Neural crest cell (in vitro differentiated cells): ENCODE data around the gene DISP3. TPM values are rescaled to one million over a fixed set of nuclear protein-coding genes. Genes with fewer than 3 reads are reported as not detected.
A peak's percentile ranks its signal among the peaks of the same experiment; 100 is the strongest.

Source experiments
- DNase-seq: peaks from one replicate; pipeline ENCODE4 v3.0.0; 2021; ENCODE audit warnings: low read depth, mixed read lengths, low spot score
- H3K27ac Mint-ChIP-seq: one replicate; pipeline ENCODE4 v1.8.0; 2021; ENCODE audit warnings: mild to moderate bottlenecking, mixed read lengths; ENCODE audit not compliant: unreplicated experiment
- H3K27me3 Mint-ChIP-seq: 2 replicates; pipeline ENCODE4 v1.8.0; 2021; ENCODE audit warnings: low read depth, mild to moderate bottlenecking, mixed read lengths
- H3K36me3 Mint-ChIP-seq: 2 replicates; pipeline ENCODE4 v1.8.0; 2021; ENCODE audit warnings: low read depth, mild to moderate bottlenecking, mixed read lengths
- H3K4me1 Mint-ChIP-seq: 2 replicates; pipeline ENCODE4 v1.8.0; 2021; ENCODE audit warnings: mixed read lengths
- H3K4me3 Mint-ChIP-seq: one replicate; pipeline ENCODE4 v1.8.0; 2021; ENCODE audit warnings: mild to moderate bottlenecking, mixed read lengths
- H3K9me3 Mint-ChIP-seq: 2 replicates; pipeline ENCODE4 v1.8.0; 2021; ENCODE audit warnings: mixed read lengths
- CTCF ChIP-seq: fragments of 200-600 bp; sonication (generic); conservative IDR thresholded peaks from 2 replicates; pipeline ENCODE4 v1.5.0; 2021; ENCODE audit warnings: antibody characterized with exemption, mild to moderate bottlenecking
- long read RNA-seq: library from polyadenylated mRNA; unstranded; transcript quantifications from one replicate; pipeline ENCODE4 v2.0.0, GENCODE V29; 2020
- total RNA-seq: library from RNA; stranded (reverse); gene quantifications from 2 replicates; pipeline ENCODE4 v1.2.1, GENCODE V29; 2021

Gene DISP3
- 6.8 and 9.1 TPM in 2 replicates for total RNA-seq
- long read RNA-seq, partial matches to known transcripts = 1 of 1 reads
- long read RNA-seq, other reads (novel, unspliced or antisense) = 0 of 1 reads

- H3K9me3 Mint-ChIP-seq = no peaks in the 10 kb centered on the region
- peaks cover 12% of the 10 kb centered on the region for H3K4me1 Mint-ChIP-seq
- DNase-seq = peak; percentile 89
- peak within 1 kb of the TSS; percentile 43 for H3K27ac Mint-ChIP-seq
- H3K27me3 Mint-ChIP-seq = peaks cover 61% of the 10 kb centered on the region
- H3K4me3 Mint-ChIP-seq = peak within 1 kb of the TSS; percentile 76
- peak; percentile 79 for TF ChIP-seq CTCF
- no peaks in the 10 kb centered on the region for H3K36me3 Mint-ChIP-seq
Measured at GRCh38 chr1:11478571-11479374, at the start of gene DISP3. DISP3 (plus strand) TSS chr1:11479155; CDS start chr1:11500993, 21,838 bp downstream.

- Mint-ChIP-seq H3K36me3 (no peaks in the 10 kb centered on the region), H3K4me3 (no peak overlapping the region), H3K27me3 (no peaks in the 10 kb centered on the region), H3K9me3 (no peaks in the 10 kb centered on the region), H3K27ac (no peak overlapping the region), H3K4me1 (no peaks in the 10 kb centered on the region)
- no peak for DNase-seq
- no peak for TF ChIP-seq CTCF
Measured at GRCh38 chr1:11429226-11429625, 49.7 kb upstream of the DISP3 start.

GRCh38 chr1:11429935-11430334, 49.0 kb upstream of the DISP3 start:
- H3K9me3 Mint-ChIP-seq = no peaks in the 10 kb centered on the region
- H3K4me3 Mint-ChIP-seq = no peak overlapping the region
- DNase-seq = no peak
- no peaks in the 10 kb centered on the region for H3K27me3 Mint-ChIP-seq
- H3K36me3 Mint-ChIP-seq = no peaks in the 10 kb centered on the region
- TF ChIP-seq CTCF = no peak
- H3K27ac Mint-ChIP-seq = no peak overlapping the region
- H3K4me1 Mint-ChIP-seq = no peaks in the 10 kb centered on the region

DNA sequence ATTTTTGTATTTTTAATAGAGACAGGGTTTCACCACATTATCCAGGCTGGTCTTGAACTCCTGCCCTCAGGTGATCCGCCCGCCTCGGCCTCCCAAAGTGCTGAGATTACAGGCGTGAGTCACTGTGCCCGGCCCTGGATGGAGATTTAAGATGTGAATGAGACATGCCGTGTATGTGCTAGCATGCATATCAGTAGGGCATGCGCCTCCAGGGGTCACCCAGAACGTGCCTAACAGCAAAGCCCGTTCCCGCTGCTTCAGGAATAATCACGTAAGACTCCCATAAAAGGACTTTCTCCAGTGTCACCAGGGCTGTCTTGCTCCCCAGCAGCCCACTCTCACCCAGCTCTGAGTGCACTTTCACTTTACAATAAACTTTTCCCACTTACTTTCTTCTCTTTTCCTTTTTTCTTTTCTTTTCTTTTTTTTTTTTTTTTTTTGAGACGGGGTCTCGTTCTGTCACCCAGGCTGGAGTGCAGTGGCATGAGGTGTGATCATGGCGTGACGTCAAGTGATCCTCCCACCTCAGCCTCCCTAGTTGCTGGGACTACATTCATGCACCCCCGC, 46.9 kb upstream of the DISP3 start:
- no peaks in the 10 kb centered on the region for H3K9me3 Mint-ChIP-seq
- no peaks in the 10 kb centered on the region for H3K36me3 Mint-ChIP-seq
- no peak overlapping the region for H3K27ac Mint-ChIP-seq
- DNase-seq = no peak
- no peaks in the 10 kb centered on the region for H3K4me1 Mint-ChIP-seq
- H3K27me3 Mint-ChIP-seq = no peaks in the 10 kb centered on the region
- no peak overlapping the region for H3K4me3 Mint-ChIP-seq
- TF ChIP-seq CTCF = no peak

GRCh38 chr1:11432526-11432925, 46.4 kb upstream of the DISP3 start:
- no peak for DNase-seq
- Mint-ChIP-seq H3K9me3 (no peaks in the 10 kb centered on the region), H3K27ac (no peak overlapping the region), H3K27me3 (no peaks in the 10 kb centered on the region), H3K36me3 (no peaks in the 10 kb centered on the region), H3K4me1 (no peaks in the 10 kb centered on the region), H3K4me3 (no peak overlapping the region)
- TF ChIP-seq CTCF = no peak
